Upper lobe of right lung (tissue), 1 donor: ENCODE results near the gene ITGAE. TPM values are rescaled to one million over a fixed set of nuclear protein-coding genes. Genes with fewer than 3 reads are reported as not detected.
A peak's percentile ranks its signal among the peaks of the same experiment; 100 is the strongest.

Source experiments
- ATAC-seq: fragments of 200-7000 bp; cut with Tn5 transposase; one replicate; pipeline ENCODE4 v1.9.1; 2020; ENCODE audit warnings: mild to moderate bottlenecking, moderate library complexity
- DNase-seq: peaks from one replicate; pipeline ENCODE4 v3.0.0-alpha.2; 2020
- H3K27ac ChIP-seq: fragments of 200-600 bp; one replicate; pipeline ENCODE4 v1.8.0; 2022
- H3K27me3 ChIP-seq: fragments of 200-600 bp; one replicate; pipeline ENCODE4 v1.8.0; 2022; ENCODE audit warnings: mild to moderate bottlenecking
- H3K36me3 ChIP-seq: fragments of 200-600 bp; one replicate; pipeline ENCODE4 v1.8.0; 2022
- H3K4me1 ChIP-seq: fragments of 200-600 bp; one replicate; pipeline ENCODE4 v1.8.0; 2022
- H3K4me3 ChIP-seq: fragments of 200-600 bp; one replicate; pipeline ENCODE4 v1.8.0; 2022; ENCODE audit warnings: mild to moderate bottlenecking
- H3K9me3 ChIP-seq: fragments of 200-600 bp; one replicate; pipeline ENCODE4 v1.8.0; 2022
- CTCF ChIP-seq: fragments of 200-600 bp; IDR thresholded peaks from one replicate; pipeline ENCODE4 v1.8.0; 2022; ENCODE audit warnings: antibody characterized with exemption
- intact Hi-C: fragments of 100-400 bp; cut with DNase I; formaldehyde crosslinking; loops from one replicate; pipeline ENCODE4 v1.11.0; 2022
- total RNA-seq: library from RNA; stranded (reverse); fragmentation: NEBNext Ultra II Directional; extraction: Animal tissue kit (Norgen Biotek cat#: 25700); gene quantifications from one replicate; pipeline ENCODE4 v1.2.1, GENCODE V29; 2021
- donor health status: DM: no; HTN: yes; CAD: no; lungs with severe emphysema.

Gene ITGAE
- total RNA-seq, 1 donor from 2014 or later = 24.2 TPM

GRCh38 chr17:3683054-3683511 lies 117.9 kb downstream of the ITGAE start:
- Histone ChIP-seq H3K9me3 (no peaks in the 10 kb centered on the region), H3K4me1 (no peaks in the 10 kb centered on the region), H3K36me3 (no peaks in the 10 kb centered on the region), H3K4me3 (no peak overlapping the region), H3K27ac (no peak overlapping the region), H3K27me3 (peaks cover 27% of the 10 kb centered on the region)
- DNase-seq (no peak), ATAC-seq (peak; percentile 88)
- TF ChIP-seq CTCF = peak; percentile 89
- intact Hi-C loops = no loop called here

- no peak overlapping the region for H3K27ac ChIP-seq
- H3K4me3 ChIP-seq = no peak overlapping the region
- no peaks in the 10 kb centered on the region for H3K36me3 ChIP-seq
- ATAC-seq = no peak
- TF ChIP-seq CTCF = no peak
- H3K9me3 ChIP-seq = no peaks in the 10 kb centered on the region
- intact Hi-C loops = no loop called here
- H3K4me1 ChIP-seq = no peaks in the 10 kb centered on the region
- no peak for DNase-seq
- H3K27me3 ChIP-seq = peaks cover 27% of the 10 kb centered on the region
Measured at GRCh38 chr17:3682033-3682432, 119.0 kb downstream of the ITGAE start.

GRCh38 chr17:3681565-3681964 lies 119.4 kb downstream of the ITGAE start:
- no peaks in the 10 kb centered on the region for H3K36me3 ChIP-seq
- TF ChIP-seq CTCF = no peak
- ATAC-seq (no peak), DNase-seq (no peak)
- peaks cover 27% of the 10 kb centered on the region for H3K27me3 ChIP-seq
- no peak overlapping the region for H3K4me3 ChIP-seq
- H3K9me3 ChIP-seq = no peaks in the 10 kb centered on the region
- H3K27ac ChIP-seq = no peak overlapping the region
- H3K4me1 ChIP-seq = no peaks in the 10 kb centered on the region
- intact Hi-C loops = no loop called here

GRCh38 chr17:3681057-3681456 lies 119.9 kb downstream of the ITGAE start:
- TF ChIP-seq CTCF = no peak
- ATAC-seq = no peak
- Histone ChIP-seq H3K4me3 (no peak overlapping the region), H3K9me3 (no peaks in the 10 kb centered on the region), H3K27me3 (peaks cover 27% of the 10 kb centered on the region), H3K36me3 (no peaks in the 10 kb centered on the region), H3K4me1 (no peaks in the 10 kb centered on the region), H3K27ac (no peak overlapping the region)
- no peak for DNase-seq
- intact Hi-C loops = no loop called here

GRCh38 chr17:3679531-3680126 lies 121.4 kb downstream of the ITGAE start:
- peak; percentile 7 for ATAC-seq

More at GRCh38 chr17:3679531-3680126, 121.4 kb downstream of the ITGAE start:
- H3K9me3 ChIP-seq = no peaks in the 10 kb centered on the region
- no peak overlapping the region for H3K27ac ChIP-seq
- no peaks in the 10 kb centered on the region for H3K36me3 ChIP-seq
- intact Hi-C loops = no loop called here
- H3K4me3 ChIP-seq = no peak overlapping the region
- no peak for DNase-seq
- H3K4me1 ChIP-seq = no peaks in the 10 kb centered on the region
- TF ChIP-seq CTCF = no peak
- peaks cover 21% of the 10 kb centered on the region for H3K27me3 ChIP-seq
